ENCODE results near the gene TM9SF4.

TM9SF4 gene

DNA sequence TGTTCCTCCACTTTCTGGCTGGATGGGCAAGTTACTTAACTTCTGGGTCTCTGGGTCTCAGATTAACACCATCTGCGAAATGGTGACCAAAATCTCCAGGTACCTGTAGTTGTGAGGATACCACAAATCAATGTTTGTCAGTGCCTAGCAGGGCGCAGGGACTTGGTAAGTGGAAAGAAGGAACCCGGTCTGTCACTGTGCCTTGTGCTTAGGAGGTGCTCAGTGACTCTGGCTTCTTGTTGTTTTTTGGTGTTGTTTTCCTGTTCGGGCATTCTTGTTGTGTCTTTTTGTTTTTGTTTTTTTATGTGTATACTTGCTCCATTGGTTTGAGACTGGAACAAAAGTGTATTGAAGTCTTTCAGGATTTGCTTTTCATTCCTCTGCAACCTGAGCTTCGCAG, 17.8 kb downstream of the TM9SF4 start:
- DNase-seq (ENCODE audit: low spot score): no peak

DNA sequence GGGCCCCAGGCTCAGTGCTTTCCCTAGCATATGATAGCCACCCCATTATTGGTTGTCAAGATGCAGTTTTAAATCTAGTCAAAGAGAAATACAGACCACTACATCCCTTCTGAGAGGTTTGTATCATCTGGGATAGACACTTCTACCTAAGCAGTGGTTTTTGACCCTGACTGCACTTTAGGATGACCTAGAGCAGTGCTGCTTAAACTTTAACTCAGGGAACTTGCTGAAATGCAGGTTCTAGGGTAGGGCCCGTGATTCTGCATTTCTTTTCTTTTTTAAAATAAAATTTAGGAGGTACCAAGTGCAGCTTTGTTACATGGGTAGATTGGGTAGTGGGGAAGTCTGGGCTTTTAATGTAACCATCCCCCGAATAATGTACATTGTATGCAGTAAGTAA, 18.7 kb downstream of the TM9SF4 start:
- DNase-seq (ENCODE audit: low spot score): no peak

DNA sequence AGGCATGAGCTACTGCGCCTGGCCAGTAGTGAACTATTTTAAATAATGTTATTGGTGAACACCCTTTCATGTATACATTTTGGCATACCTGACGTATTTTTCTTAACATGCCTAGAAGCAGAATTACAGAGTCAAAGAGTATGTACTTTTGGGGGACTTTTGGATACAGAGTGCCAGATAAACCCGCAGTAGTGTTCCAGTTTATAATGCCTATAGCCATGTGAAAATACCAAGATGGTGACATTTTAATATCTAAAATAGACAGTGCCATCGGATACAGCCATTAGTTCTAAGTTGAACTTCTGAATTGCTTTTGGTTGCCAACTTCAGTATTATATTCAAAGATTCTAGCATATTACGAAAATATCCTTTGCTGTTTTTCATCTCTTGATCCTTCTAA, 20.3 kb downstream of the TM9SF4 start:
- no peak for DNase-seq (ENCODE audit: low spot score)

DNA sequence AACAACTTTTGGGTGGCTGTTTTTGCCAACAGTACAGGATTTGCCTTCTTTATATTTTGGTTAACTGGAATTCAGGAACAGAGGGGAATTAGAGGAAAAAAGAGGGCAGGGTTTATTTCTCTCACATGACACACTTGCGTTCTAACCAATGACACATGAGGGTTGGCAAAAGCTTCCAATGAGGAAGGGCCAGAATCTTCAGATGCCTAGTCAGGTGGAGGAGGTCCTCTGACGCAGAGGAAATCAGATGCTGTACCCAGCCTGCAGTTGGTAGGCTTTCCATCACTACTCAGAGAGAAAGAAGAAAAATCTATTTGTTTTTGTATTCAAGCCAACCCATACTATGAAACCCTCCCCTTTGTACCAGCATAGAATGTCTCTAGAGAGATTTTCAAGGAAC, 20.8 kb downstream of the TM9SF4 start:
- no peak for DNase-seq (ENCODE audit: low spot score)

DNA sequence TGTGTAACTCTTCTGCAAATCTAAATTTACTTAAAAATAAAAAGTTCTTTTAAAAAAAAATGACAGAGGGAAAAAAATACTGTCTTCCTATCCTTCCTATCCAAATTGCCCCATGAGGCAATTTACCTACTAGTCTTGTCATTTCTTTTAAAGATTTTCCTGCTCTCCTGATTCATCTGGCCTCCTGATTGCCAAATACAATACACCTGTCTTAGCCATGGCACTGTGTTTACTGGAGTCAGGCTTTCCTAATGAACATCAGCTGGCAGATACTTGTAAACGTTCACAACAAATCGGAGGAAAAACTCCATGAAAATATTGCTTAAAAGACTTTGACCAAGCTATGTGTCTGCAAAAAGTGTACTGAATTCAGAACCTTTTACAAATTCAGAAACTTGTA, 21.5 kb downstream of the TM9SF4 start:
- no peak for DNase-seq (ENCODE audit: low spot score)

DNA sequence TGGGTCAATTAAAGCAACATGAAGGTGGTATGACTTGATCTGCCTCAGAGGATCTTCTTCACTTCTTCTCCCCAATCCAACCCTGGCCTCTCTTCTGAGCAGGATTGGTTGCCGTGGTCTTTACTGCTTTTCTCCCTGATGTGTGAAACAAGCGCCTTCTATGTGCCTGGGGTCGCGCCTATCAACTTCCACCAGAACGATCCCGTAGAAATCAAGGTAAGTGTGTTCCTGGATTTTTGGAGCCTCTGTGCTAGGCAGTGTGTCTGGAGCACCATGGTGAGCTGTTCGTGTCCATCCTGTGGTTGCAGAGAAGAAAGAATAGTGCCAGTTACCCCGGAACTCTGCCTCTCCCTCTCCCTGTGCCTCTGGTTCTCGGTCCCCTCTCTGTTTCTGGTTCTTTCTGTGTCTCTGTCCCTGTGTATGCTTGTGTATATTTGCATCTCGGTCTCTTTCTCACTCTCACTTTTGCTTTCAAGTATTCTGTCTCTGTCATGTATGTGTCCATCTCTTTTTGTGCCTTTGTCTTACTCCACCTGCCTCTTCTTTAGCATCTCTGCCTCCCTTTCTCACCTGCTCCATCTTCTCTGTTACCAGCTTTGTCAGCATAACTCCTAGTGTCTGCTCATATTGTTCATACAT, 23.5 kb downstream of the TM9SF4 start:
- DNase-seq (ENCODE audit: low spot score): no peak

DNA sequence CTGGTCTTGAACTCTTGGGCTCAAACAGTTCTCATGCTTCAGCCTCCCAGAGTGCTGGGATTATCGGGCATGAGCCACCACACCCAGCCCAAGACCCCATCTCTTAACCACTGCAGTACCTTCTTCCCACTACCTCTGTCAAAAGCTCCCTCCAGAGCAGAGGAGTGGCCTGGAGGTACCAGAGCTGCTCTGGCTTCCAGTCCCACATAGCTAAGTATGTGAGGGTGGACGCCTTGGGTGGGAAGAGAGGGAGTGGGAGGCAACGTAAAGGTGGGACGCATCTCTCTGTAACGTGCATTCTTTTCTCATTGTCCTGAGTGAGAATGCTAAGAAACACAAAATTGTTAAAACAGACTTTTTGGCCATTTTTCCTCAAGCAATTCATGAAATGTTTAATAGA, 24.5 kb downstream of the TM9SF4 start:
- no peak for DNase-seq (ENCODE audit: low spot score)

DNA sequence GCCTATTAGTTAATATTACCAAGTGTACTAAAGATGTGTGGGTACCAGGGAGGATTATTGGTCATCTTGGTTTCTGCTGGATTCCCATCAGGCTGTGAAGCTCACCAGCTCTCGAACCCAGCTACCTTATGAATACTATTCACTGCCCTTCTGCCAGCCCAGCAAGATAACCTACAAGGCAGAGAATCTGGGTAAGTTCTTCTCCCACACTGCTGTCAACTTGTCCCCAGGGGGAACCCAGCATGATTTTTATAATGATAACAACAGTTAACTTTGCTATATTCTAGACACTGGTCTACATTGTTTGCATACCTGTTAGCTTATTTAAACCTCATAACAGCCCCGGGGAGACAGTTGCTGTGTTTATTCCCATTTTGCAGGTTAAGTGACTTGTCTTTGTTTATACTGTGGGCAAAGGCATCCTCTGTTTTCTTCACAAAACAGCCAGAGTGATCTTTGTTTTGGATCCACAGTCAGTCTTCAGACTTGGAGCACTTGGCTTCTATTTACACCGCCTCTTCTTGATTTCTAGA, 26.5 kb downstream of the TM9SF4 start:
- DNase-seq (ENCODE audit: low spot score): no peak

DNA sequence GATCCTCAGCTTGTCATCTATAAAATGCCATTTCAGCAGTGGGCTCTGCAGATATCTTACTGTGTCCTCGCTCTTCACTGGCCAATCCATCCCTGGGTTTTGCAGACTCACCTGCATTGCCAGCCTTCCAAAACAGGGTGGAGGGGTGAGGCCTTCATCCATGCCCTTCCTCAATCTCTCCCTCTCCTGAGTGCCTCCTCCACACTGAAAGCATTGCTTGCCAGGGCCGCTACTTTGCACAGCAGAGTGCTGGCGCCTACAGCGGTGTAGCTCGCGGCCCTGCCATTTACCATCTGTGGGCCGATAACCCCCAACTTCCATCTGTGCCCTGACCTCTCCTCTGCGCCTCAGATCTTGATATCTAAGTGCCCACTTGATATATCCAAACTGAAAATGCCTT, 29.4 kb downstream of the TM9SF4 start:
- no peak for DNase-seq (ENCODE audit: low spot score)

DNA sequence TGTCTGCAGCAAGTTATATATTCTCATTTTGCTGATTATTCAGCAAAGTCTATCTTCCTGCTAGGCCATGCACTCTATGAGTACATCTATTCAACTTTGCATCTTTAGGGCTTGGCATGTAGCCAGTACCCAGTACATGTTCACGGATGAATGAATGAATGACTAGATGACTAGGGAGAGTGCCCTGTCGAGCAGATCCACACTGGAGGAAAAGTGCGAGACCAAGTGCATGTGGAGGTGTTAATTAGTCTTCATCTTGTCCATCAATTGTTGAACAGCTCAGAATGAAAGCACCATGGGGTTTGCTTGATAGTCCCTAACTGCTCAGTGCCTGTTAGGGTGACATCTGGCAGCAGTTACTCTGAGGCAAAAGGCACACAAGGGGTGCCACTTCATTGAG, 30.4 kb downstream of the TM9SF4 start:
- DNase-seq (ENCODE audit: low spot score): no peak

DNA sequence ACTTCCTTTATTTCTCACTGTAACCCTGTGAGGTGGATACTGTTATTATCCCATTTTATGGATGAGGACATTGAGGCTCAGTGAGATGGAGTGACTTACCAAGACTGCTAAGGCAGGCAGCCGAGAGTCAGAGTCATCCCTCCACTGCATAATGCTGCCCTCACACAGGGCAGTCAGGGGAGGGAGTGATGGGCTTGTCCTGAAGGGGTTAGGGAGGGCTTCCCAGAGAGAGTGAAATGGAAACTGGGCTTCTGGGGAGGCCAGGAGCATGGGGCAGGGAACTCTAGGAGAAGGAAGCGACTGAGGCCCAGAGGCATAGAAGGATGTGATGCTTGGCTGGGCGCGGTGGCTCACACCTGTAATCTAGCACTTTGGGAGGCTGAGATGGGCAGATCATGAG, 31.1 kb downstream of the TM9SF4 start:
- DNase-seq (ENCODE audit: low spot score): no peak

DNA sequence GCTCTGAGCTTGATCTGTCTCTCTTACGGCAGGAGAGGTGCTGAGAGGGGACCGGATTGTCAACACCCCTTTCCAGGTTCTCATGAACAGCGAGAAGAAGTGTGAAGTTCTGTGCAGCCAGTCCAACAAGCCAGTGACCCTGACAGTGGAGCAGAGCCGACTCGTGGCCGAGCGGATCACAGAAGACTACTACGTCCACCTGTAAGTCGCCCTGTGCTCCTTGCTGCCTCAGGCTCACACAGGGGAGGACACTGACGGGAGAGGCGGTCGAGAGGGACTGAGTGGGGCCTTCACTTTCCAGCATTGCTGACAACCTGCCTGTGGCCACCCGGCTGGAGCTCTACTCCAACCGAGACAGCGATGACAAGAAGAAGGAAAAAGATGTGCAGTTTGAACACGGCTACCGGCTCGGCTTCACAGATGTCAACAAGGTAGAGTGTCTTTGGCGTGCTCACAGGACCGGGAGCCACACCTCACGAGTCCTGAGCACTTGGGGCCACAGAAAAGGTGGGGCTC, 32.0 kb downstream of the TM9SF4 start:
- DNase-seq (ENCODE audit: low spot score): no peak

DNA sequence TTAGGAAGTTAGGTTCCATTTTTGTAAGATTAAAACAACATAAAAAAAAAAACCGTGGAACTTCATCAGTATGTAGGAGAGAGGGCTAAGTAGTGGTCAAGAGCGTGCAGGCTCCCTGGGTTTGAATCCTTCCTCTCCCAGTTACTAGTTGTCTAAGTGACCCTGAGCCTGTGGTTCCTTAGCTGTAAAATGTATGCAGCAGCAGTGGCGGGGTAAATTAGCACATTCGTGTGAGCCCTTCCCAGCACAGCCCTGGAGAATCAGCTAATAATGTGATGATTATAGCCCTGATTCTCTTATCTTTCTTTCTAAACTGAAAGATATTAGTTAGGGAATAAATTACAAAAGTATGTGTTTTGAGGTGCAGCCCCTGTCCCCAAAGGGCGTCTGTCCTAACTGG, 32.6 kb downstream of the TM9SF4 start:
- no peak for DNase-seq (ENCODE audit: low spot score)

DNA sequence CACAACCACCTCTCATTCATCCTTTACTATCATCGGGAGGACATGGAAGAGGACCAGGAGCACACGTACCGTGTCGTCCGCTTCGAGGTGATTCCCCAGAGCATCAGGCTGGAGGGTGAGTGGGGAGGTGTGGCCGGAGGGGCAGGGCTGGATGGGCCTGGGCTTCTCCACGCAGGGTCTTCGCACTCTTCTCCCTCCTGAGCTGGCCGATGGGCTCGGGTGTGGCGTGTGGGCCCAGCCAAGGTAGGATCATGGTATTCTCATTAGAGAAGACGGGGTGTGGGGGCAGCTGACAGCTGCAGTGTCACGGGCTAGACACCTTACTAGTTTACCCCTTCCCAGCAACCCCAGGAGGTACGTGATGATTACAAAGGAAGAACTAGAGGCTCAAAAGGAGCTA, 33.5 kb downstream of the TM9SF4 start:
- DNase-seq (ENCODE audit: low spot score): no peak

DNA sequence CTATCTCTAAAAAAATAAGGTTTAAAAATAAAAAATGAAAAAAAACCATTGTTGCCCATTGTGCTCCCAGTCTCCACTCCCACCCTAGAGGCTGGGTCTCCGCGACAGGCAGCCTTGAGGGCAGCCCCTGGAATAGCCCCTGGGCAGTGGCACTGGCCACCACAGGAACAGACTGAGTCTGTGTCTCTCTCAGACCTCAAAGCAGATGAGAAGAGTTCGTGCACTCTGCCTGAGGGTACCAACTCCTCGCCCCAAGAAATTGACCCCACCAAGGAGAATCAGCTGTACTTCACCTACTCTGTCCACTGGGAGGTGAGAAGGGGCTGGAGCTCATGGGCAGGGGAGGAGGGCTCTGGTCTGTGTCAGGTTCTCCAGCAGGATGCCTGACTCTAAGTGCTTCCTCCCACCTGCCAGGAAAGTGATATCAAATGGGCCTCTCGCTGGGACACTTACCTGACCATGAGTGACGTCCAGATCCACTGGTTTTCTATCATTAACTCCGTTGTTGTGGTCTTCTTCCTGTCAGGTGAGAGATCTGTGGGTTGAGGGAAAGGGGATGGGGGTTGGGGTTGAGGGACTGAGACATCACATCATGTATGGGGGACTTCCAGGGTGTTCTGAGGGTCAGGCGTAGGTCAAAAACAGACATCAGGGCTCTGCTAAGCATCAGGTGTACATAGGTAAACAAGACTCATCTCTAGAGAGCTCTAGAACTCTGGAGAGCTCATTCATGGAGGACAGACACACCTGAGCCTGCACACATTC, 35.6 kb downstream of the TM9SF4 start:
- DNase-seq (ENCODE audit: low spot score): no peak

DNA sequence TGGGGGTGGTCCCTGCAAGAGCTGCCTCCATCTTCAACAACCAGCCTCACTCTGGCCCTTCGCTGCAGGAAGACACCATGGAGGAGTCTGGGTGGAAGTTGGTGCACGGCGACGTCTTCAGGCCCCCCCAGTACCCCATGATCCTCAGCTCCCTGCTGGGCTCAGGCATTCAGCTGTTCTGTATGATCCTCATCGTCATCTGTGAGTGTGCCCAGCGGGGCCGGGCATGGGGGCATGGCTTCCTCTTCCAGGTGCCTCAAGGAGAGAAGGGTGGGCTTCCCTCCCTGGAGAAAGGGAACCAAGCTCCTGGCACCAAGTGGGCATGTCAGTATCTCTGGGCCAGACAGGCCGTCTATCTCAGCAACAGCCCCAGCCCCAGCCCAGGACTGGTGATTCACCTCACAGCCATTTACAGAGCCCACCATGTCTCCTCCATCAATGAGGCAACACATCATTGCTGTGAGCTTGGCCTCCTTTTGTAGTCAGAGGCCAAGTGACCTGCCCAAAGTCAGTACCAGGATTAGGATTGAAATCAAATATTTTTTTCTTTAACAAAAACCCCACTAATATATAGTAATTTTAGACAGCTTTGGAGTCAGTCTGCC, 40.2 kb downstream of the TM9SF4 start:
- no peak for DNase-seq (ENCODE audit: low spot score)

DNA sequence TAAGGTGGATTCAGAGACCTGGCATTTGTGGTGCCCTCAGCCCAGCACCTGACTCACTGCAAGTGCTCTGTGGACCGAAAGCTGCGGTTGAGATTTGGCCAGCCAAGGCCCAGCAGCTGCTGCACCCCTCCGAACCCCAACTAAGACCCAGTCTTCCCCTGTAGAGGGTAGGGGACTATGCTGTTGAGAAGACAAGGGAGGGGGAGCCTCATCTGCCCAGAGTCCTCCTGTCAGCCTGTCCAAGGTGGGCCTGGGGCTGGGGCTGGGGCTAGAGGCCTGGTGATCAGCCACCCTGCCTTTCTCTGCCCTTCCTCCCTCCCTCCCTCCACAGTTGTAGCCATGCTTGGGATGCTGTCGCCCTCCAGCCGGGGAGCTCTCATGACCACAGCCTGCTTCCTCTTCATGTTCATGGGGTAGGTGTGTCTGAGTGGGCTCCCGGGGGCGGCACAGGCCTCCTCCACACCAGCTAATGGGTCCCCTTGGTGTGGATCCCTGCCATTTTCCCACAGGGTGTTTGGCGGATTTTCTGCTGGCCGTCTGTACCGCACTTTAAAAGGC, 40.9 kb downstream of the TM9SF4 start:
- no peak for DNase-seq (ENCODE audit: low spot score)

DNA sequence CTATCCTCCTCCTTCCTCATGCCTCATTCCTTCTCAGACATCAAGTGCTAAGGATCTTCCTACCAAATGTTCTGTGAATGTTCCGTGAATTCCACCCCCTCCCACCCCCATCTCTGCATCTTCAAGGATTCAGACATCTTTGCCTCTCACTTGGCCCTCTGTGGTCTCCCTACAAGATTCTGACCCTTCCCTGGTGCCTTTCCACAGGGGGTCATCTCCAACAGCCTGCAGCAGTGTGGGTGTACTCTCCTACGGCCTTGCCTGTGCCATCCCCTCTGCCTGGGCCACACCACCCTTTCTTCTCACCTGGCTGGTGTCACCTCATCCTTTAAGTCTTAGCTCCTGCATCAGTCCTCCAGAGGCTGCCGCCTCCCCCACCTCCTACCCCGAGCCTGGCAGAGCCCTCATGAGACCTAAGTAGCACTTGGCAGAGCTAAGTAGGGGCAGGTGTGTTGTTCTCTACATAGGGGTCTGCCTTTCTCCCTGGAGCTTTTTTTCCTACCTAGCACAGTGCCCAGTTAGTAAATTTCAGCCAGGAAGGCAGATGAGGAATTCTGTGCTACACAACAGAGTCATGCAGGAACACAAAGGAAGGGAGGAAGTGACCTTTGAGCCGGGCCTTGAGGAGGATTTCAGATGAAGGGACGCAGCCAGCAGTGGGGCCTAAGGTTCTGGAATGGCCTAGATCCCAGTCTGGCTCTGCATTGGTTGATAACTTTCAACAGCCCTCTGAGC, 43.1 kb downstream of the TM9SF4 start:
- DNase-seq (ENCODE audit: low spot score): no peak

DNA sequence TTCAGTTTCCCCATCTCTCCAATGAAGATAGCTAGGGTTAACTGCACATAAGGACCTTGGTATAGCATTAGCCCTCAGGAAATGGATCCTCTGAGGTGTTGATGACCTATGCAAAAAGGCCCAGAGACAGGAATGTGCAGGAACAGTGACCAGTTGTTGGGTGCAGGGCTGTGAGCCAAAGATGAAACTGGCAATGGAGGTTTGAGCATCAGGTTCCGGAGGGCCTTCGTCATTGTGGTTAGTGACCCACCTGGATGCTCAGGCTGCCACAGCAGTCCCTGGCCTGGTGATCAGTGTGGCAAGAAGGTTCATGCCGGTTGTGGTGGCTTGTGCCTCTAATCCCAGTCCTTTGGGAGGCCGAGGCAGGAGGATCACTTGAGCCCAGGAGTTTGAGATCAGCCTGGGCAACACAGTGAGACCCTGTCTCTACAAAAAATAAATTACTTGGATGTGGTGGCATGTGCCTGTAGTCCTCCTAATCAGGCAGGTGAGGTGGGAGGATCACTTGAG, 43.7 kb downstream of the TM9SF4 start:
- no peak for DNase-seq (ENCODE audit: low spot score)

DNA sequence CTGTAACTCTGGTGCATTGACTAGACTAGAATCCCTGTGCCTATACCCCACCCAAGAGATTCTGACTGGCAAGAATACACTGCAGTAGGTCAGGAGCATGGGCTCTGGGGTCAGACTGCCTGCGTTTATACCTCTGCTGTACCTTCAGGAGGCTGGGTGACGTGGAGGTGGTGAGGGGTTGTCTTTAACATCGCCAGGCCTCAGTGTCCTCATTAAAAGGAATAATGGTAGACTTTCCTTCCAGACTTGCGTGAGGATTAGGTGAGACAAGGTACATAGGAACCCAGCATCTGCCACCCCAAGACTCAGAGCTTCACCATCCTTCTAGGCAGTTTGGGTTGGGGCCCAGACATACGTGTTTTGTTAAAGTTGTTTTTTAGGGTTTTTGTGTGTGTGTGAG, 44.3 kb downstream of the TM9SF4 start:
- no peak for DNase-seq (ENCODE audit: low spot score)

DNA sequence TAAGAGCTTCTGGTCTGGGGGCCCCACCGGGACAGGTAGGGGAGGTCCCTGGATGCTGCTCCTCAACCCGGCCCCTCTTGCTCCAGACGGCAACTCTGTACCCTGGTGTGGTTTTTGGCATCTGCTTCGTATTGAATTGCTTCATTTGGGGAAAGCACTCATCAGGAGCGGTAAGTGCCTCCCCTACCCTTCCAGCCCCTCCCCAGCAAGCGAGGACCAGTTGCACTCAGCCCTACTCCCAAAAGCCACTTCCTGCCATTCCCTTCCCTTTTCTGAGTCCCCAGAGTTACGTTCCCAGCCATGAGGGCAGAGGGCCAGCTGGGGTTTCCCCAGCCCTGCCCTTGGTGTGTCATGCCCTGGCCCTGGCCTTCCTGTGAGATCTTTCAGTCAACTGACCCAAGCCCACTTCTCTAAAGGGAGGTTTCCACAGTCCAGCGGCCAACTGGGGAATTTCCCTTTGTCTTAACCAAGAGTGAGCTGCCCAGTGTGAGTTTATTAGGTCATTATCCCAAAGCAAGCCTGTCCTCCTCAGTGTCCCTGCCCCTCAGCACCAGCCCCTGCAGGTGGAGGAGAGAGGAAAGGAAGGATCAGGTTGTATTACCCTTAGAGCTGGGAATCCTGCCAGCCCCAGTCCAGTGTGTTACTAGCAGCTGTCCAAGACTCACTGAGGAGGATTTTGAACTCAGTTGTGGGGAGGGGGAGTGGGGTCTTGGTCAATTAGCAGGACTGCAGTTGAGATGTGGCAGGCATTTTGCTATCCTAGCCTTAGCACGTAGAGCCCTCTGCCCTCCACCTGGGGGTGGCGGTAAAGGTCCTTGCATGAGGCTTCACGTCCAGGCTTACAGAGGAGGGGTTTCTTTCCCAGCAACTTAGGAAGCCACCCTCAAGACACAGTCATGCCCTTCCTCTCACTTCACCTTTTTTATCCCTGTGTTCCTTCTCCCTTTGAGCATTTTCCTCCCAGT, 45.8 kb downstream of the TM9SF4 start:
- peak; percentile 86 for DNase-seq (ENCODE audit: low spot score)
